NCI-H82 (cell line): ENCODE data around the gene EXOC1L.

Experiments used
- DNase-seq: peaks from one replicate; lab custom pipeline; 2025; lab: John Stamatoyannopoulos, UW

The EXOC1L gene

GRCh38 chr4:55884093-55884850 is 64.7 kb downstream of the EXOC1L start:
- peak; percentile 60 for DNase-seq

- DNase-seq = no peak
Observed at GRCh38 chr4:55884851-55885219, 65.2 kb downstream of the EXOC1L start.
